ENCODE results near the gene ARMH1.
"Not testable (repeated sequence)": the region's sequence is repeated elsewhere in the genome, so short reads cannot be mapped to it uniquely, and the experiment has no call there.

The ARMH1 gene

GRCh38 chr1:44724296-44724954, 49.9 kb downstream of the ARMH1 start:
- no peak for DNase-seq

- DNase-seq = no peak
These were observed 50.6 kb downstream of the ARMH1 start for GRCh38 chr1:44724955-44725698.

GRCh38 chr1:44730741-44731512, 56.4 kb downstream of the ARMH1 start, which contains the start of gene RNU5D-1:
Gene RNU5D-1 (minus strand): TSS chr1:44731170.
- DNase-seq = peak; percentile 100

DNA sequence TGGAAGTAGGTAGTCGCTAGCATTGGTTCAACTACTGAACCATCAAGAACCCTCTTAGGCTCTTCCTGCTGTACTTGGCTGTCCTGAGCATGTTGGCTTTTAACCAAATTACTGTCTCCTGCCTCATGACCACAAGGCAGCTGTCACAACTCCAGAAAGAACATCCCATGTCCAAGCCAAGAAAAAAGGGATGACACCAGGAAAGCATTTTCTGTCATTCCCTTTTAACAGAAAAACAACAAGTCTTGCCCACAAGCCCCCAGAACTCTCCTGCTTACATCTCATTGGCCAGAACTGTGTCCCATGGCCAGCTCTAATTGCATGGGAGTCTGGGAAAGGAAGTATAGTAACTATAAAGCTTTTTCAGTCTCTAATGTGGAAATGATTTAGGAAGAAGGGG, 58.9 kb downstream of the ARMH1 start:
- DNase-seq = peak; percentile 20

DNA sequence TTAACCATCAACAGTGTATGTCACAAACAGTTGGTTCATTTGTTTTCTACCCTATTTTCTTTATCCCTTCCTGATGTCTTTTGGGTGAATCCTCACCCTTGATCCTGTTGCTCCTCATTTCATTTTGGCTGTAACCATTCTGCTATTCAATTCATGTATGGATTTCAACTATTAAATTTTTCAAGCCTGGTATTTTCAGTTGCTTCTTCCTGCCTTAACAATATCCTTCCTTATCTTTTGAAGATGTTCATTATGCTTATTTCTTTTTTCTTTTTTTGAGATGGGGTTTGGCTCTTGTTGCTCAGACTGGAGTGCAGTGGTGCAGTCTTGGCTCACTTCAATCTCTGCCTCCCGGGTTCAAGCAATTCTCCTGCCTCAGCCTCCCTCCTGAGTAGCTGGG, 59.3 kb downstream of the ARMH1 start:
- no peak for DNase-seq

DNA sequence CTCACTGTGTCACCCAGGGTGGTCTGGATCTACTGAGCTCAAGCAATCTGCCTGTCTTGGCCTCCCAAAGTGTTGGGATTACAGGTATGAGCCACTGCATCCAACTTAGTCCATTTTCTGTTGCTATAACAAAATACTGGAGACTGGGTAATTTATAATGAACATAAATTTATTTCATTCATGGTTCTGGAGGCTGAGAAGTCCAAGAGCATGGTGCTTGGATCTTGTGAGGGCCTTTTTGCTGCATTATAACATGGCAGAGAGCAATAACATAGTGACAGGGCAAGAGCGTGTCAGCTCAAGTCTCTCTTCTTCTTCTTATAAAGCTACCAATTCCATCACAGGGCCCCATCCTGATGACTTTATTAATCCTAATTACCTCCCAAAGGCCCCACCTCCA, 61.5 kb downstream of the ARMH1 start:
- DNase-seq = no peak

GRCh38 chr1:44738953-44739306, 64.4 kb downstream of the ARMH1 start:
- not testable (repeated sequence) for DNase-seq

DNA sequence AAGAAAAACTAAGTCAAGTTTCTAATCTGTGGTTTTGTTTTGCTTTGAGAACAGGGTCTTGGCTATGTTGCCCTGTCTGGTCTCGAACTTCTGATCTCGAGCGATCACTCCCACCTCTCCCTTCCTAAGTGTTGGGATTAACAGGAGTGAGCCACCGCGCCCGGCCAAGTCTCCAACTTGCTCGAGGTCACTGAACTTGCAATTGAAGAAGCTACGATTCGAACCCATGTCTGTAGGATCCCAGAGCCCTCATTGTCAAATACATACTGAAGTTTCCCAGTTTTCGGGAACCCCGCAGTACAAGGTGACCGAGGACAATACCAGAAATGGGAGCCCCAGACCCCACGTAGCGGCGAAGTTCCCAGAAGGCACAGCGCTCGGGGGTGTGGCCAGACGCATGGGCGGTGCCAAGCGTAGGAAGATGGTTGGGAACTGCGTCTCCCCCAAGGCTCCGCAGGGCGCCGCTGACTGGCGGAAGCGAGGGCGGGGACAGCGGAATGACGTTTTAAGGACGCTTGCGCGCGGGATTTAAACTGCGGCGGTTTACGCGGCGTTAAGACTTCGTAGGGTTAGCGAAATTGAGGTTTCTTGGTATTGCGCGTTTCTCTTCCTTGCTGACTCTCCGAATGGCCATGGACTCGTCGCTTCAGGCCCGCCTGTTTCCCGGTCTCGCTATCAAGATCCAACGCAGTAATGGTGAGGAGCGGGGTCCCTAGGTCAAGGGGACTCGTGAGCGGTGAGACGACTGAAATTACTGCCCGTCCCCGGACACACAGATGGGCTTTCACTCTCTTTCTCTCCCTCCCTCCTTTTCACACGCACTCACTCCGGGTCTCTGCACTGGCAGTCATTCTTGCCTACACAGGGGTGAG, 65.0 kb downstream of the ARMH1 start, which contains the start of gene KIF2C:
TSS of gene KIF2C (plus strand) at position 531 of the 872 bp plus-strand sequence. CDS start at position 627, 96 bp downstream.
- peak; percentile 98 for DNase-seq

DNA sequence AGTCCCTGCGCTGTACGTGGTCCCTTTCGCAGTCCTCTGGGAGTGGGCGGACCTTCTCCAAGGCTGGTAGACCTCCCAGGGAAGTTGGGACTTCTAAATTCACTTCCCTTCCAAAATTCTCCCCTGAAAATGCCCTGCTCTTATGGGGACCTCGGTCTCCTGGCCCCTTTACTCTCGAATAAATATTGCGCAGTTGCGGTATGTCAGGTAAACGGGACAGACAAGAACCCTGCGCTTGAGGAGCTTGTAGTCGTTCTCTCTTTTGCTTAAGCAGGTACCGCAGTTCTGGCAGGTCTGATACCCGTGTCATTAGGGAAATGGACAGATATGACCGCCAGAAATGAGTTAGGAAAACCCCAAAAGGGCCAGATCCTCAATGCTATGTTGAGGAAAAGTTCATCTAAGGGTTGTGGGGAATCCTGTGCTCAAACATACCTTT, 65.7 kb downstream of the ARMH1 start:
- DNase-seq = no peak

- DNase-seq = no peak
These were observed 68.7 kb downstream of the ARMH1 start for GRCh38 chr1:44743211-44743610.

- no peak for DNase-seq
These were observed 73.4 kb downstream of the ARMH1 start for GRCh38 chr1:44747878-44748277.

GRCh38 chr1:44757420-44757819, 82.9 kb downstream of the ARMH1 start:
- DNase-seq = no peak

DNA sequence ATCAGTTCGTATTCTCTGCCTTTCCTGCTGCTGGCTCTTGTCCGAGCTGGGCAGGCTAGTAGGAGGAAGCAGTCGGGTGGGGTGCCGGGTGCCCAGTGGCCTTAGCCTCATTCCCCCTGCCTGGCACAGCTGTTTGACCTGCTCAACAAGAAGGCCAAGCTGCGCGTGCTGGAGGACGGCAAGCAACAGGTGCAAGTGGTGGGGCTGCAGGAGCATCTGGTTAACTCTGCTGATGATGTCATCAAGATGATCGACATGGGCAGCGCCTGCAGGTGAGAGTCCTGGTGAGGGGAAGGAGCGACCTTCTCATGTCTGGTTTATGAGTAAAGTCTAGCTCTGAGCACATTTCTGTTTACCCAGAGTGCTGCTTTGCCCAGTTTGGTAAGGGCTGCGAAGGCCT, 84.6 kb downstream of the ARMH1 start:
- DNase-seq = no peak

DNA sequence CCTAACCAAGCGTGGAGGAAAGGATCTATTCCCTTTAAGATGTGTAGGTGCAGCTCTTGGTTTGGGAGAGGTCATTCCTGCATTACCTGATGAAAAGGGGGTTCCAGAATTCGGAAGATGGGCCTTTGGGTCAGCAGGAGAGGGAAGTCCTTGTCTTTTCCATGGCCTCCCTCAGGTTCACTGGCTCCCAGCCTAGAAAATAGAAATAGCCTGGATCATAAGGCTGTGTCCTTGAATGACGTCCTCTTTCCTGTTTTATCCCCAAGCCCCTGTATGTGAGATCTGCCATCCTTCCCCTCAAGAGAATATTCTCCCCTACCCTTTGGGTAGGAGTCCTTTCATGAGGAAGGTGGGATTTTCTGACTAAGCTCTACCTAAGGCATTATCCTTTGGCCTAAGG, 86.4 kb downstream of the ARMH1 start:
- DNase-seq = no peak

GRCh38 chr1:44766421-44766820, 91.9 kb downstream of the ARMH1 start:
- DNase-seq = not testable (repeated sequence)
